OCI-LY3 (cell line): ENCODE measurements around the gene LENEP.

Experiments used
- H2AFZ ChIP-seq: fragments of 200-600, 300-600 bp; shearing (Covaris generic); 2 replicates; pipeline ENCODE4 v1.6.0; 2014; ENCODE audit warnings: antibody characterized with exemption, low read depth, low read length
- H3K27ac ChIP-seq: fragments of 200-600, 300-600 bp; sonication (generic); 2 replicates; pipeline ENCODE4 v1.5.1; 2014; ENCODE audit warnings: mild to moderate bottlenecking, low read length, moderate library complexity, mixed read lengths
- H3K27me3 ChIP-seq: fragments of 200-600, 300-600 bp; sonication (generic); 2 replicates; pipeline ENCODE4 v1.6.1; 2014; ENCODE audit warnings: low read depth, low read length, mixed read lengths
- H3K36me3 ChIP-seq: fragments of 200-600, 300-600 bp; sonication (generic); replicated peaks from 2 replicates; pipeline ENCODE3; 2014; ENCODE audit warnings: low read depth, low read length, mixed read lengths
- H3K4me1 ChIP-seq: fragments of 300-600, 200-600 bp; sonication (generic); 2 replicates; pipeline ENCODE4 v1.6.1; 2014; ENCODE audit warnings: low read length, mixed read lengths
- H3K4me2 ChIP-seq: fragments of 200-600, 300-600 bp; sonication (generic); 2 replicates; pipeline ENCODE4 v1.6.1; 2014; ENCODE audit warnings: low read length, mixed read lengths
- H3K4me3 ChIP-seq: fragments of 300-600, 200-600 bp; sonication (generic); 2 replicates; pipeline ENCODE4 v1.5.1; 2014; ENCODE audit warnings: antibody characterized with exemption, mild to moderate bottlenecking, low read length, moderate library complexity
- H3K79me2 ChIP-seq: fragments of 300-600, 200-600 bp; shearing (Covaris generic); 2 replicates; pipeline ENCODE4 v1.6.1; 2014; ENCODE audit warnings: mild to moderate bottlenecking, low read length, mixed read lengths
- H3K9ac ChIP-seq: fragments of 300-600, 200-600 bp; shearing (Covaris generic); 2 replicates; pipeline ENCODE4 v1.6.0; 2014; ENCODE audit warnings: mild to moderate bottlenecking, low read length, moderate library complexity
- H3K9me3 ChIP-seq: fragments of 200-600, 300-600 bp; shearing (Covaris generic); 2 replicates; pipeline ENCODE4 v1.6.1; 2014; ENCODE audit warnings: low read length, mixed read lengths; ENCODE audit not compliant: insufficient read depth
- H4K20me1 ChIP-seq: fragments of 200-600, 300-600 bp; sonication (generic); 2 replicates; pipeline ENCODE4 v1.6.1; 2016; ENCODE audit warnings: low read length, mixed read lengths; ENCODE audit not compliant: insufficient read depth
- EZH2phosphoT487 ChIP-seq: fragments of 200-600 bp; shearing (Covaris generic); IDR thresholded peaks from 2 replicates; pipeline ENCODE4 v1.6.1; 2018; ENCODE audit warnings: antibody characterized with exemption, mixed run types, low read depth
- TF ChIP-seq, protein P1 (sequence below): fragments of 200-600, 300-600 bp; sonication (generic); IDR thresholded peaks from 2 replicates; pipeline ENCODE4 v1.5.1; 2014; ENCODE audit warnings: antibody characterized with exemption, low read length, low read depth

LENEP gene

DNA sequence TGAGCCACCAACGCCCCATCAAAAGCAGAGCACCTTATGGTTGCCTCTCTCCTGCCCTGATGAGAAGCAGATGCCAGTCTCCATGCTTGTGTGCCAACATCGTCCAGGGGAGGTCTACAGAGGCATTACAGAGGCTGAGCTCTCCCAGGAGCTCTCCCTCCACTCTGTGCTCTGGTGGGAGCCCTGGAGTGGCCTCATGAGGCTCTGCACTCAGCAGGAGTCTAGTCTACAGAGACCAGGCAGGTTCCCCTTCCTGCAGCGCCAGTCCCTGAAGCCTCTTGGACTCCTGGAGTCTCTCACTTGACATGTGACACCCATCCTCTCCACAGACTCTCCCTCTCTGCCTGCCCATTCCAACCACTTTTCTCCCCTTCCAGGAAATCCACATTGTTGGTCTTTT lies 43.7 kb downstream of the LENEP start:
- Histone ChIP-seq H3K27me3 (peaks cover 29% of the 10 kb centered on the region), H2AFZ (no peak overlapping the region), H3K79me2 (no peaks in the 10 kb centered on the region), H3K9ac (no peak overlapping the region), H3K4me3 (no peak overlapping the region), H3K27ac (no peak overlapping the region), H3K4me2 (no peak overlapping the region), H3K36me3 (no peaks in the 10 kb centered on the region), H3K4me1 (no peaks in the 10 kb centered on the region), H4K20me1 (no peaks in the 10 kb centered on the region), H3K9me3 (no peaks in the 10 kb centered on the region)
- TF ChIP-seq, protein P1, sequence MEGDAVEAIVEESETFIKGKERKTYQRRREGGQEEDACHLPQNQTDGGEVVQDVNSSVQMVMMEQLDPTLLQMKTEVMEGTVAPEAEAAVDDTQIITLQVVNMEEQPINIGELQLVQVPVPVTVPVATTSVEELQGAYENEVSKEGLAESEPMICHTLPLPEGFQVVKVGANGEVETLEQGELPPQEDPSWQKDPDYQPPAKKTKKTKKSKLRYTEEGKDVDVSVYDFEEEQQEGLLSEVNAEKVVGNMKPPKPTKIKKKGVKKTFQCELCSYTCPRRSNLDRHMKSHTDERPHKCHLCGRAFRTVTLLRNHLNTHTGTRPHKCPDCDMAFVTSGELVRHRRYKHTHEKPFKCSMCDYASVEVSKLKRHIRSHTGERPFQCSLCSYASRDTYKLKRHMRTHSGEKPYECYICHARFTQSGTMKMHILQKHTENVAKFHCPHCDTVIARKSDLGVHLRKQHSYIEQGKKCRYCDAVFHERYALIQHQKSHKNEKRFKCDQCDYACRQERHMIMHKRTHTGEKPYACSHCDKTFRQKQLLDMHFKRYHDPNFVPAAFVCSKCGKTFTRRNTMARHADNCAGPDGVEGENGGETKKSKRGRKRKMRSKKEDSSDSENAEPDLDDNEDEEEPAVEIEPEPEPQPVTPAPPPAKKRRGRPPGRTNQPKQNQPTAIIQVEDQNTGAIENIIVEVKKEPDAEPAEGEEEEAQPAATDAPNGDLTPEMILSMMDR, result no peak
- no peak for TF ChIP-seq EZH2phosphoT487

DNA sequence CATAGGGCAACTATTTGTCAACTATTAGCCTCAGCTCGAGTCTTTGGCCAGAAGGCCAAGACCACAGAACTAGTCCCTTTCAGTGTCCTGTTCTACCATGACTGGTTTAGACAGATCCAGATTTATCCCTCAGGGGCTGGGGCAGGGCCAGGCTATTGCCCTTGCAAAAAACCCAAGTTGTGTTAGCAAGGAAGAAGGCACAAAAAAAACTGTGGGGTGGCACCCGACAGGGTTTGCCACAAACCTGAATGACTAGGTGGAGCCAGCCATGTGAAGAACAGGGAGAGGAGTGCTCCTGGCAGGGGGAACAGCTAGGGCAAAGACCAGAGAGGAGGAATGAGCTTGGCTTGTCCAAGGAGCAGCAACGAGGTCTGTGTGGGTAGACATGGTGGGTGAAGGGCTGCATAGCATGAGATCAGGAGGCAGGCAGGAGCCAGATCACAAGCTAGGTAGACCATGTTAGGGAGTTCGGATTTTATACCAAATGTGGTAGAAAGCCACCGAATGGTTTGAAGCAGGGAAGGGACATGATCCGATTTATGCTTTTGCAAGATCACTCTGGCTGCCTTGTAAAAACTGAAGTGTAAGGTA lies 44.6 kb downstream of the LENEP start:
- no peaks in the 10 kb centered on the region for H3K36me3 ChIP-seq
- no peak overlapping the region for H3K9ac ChIP-seq
- no peaks in the 10 kb centered on the region for H3K4me1 ChIP-seq
- H4K20me1 ChIP-seq, result no peaks in the 10 kb centered on the region
- H3K79me2 ChIP-seq, result no peaks in the 10 kb centered on the region
- no peak overlapping the region for H3K4me2 ChIP-seq
- no peak overlapping the region for H3K27ac ChIP-seq
- H2AFZ ChIP-seq, result no peak overlapping the region
- H3K4me3 ChIP-seq, result no peak overlapping the region
- H3K27me3 ChIP-seq, result peaks cover 29% of the 10 kb centered on the region
- TF ChIP-seq, protein P1, result no peak
- TF ChIP-seq EZH2phosphoT487, result no peak
- H3K9me3 ChIP-seq, result no peaks in the 10 kb centered on the region

DNA sequence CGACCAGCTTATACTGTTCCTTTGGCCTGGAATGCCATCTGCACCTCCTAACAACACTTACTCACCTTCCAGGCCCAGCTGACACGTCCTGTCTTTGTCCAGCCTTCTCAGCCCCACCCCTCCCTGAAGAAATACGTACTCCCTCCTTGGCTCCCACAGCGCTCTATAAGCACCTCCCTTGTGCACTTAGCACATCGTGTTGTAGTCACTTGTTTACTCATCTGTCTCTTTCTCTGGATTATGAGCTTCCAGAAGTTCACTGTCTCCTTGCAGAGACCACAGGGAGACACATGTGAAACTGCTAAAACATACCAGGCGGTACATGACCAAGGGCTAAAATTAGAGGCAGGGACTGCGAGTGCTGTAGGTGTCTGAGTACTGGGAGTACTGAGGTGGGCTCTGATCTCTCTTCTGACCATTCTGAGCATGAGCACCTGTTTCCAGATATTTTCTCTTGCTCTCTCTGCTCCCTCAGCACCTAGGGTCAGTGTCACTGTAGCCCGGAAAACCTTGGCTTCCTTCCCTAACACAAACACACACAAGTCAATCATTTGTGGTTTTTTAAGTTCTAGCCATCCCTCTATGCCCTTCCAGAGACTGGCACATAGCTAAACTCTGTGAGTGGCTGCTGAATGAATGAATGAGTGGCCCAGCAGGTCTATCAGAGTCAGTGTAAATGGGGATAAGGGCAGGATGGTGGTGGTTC lies 45.4 kb downstream of the LENEP start:
- H3K36me3 ChIP-seq, result no peaks in the 10 kb centered on the region
- H2AFZ ChIP-seq, result no peak overlapping the region
- H3K4me2 ChIP-seq, result no peak overlapping the region
- no peaks in the 10 kb centered on the region for H3K79me2 ChIP-seq
- H3K4me3 ChIP-seq, result no peak overlapping the region
- H3K4me1 ChIP-seq, result no peaks in the 10 kb centered on the region
- no peaks in the 10 kb centered on the region for H4K20me1 ChIP-seq
- H3K27me3 ChIP-seq, result peaks cover 29% of the 10 kb centered on the region
- H3K27ac ChIP-seq, result no peak overlapping the region
- TF ChIP-seq, protein P1, result no peak
- no peak for TF ChIP-seq EZH2phosphoT487
- H3K9ac ChIP-seq, result no peak overlapping the region
- no peaks in the 10 kb centered on the region for H3K9me3 ChIP-seq

DNA sequence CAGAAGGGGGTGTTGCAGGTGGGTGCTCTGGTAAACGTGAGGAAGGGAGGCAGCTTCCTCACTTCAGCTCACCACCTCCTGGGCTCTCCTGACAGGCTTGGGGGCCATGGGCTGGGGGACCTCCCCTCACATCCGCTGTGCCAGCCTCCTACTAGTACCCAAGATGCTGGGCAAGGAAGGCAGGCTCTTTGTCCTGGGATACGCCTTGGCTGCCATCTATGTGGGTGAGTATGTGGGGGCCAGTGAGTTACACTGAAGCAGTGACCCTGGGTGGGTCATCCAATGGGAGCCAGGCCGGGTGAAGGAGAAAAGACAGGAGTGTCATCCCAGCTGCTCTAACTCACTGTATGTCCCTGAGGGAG lies 45.9 kb downstream of the LENEP start:
- no peak overlapping the region for H3K9ac ChIP-seq
- H3K27ac ChIP-seq, result no peak overlapping the region
- H3K4me2 ChIP-seq, result no peak overlapping the region
- no peaks in the 10 kb centered on the region for H3K4me1 ChIP-seq
- no peak for TF ChIP-seq EZH2phosphoT487
- TF ChIP-seq, protein P1, result no peak
- no peaks in the 10 kb centered on the region for H4K20me1 ChIP-seq
- no peaks in the 10 kb centered on the region for H3K36me3 ChIP-seq
- H3K4me3 ChIP-seq, result no peak overlapping the region
- H3K79me2 ChIP-seq, result no peaks in the 10 kb centered on the region
- no peak overlapping the region for H2AFZ ChIP-seq
- H3K27me3 ChIP-seq, result peaks cover 28% of the 10 kb centered on the region
- no peaks in the 10 kb centered on the region for H3K9me3 ChIP-seq
